HFFc6 (cell line): ENCODE data around the gene NOD1. TPM values are rescaled to one million over a fixed set of nuclear protein-coding genes. Genes with fewer than 3 reads are reported as not detected.

ENCODE experiments used
- DNase-seq: peaks from one replicate; pipeline ENCODE4 v3.0.0-alpha.2; 2018
- H3K27ac Mint-ChIP-seq: 2 replicates; pipeline ENCODE4 v1.8.0; 2020; ENCODE audit warnings: mild to moderate bottlenecking, mixed read lengths
- H3K27me3 Mint-ChIP-seq: 2 replicates; pipeline ENCODE4 v1.8.0; 2021; ENCODE audit warnings: mild to moderate bottlenecking, moderate library complexity, mixed read lengths; ENCODE audit not compliant: insufficient read depth
- H3K36me3 Mint-ChIP-seq: 2 replicates; pipeline ENCODE4 v1.8.0; 2021; ENCODE audit warnings: low read depth, mixed read lengths
- H3K4me1 Mint-ChIP-seq: 2 replicates; pipeline ENCODE4 v1.8.0; 2020; ENCODE audit warnings: low read depth, mixed read lengths
- H3K4me3 Mint-ChIP-seq: 2 replicates; pipeline ENCODE4 v1.8.0; 2020; ENCODE audit warnings: mild to moderate bottlenecking, moderate library complexity, mixed read lengths
- H3K9me3 Mint-ChIP-seq: 2 replicates; pipeline ENCODE4 v1.8.0; 2020; ENCODE audit warnings: mild to moderate bottlenecking, mixed read lengths
- CTCF ChIP-seq: fragments of 200-600 bp; sonication (generic); IDR thresholded peaks from 2 replicates; pipeline ENCODE4 v1.5.0; 2021; ENCODE audit warnings: antibody characterized with exemption, mild to moderate bottlenecking
- total RNA-seq, 6 experiments: library from RNA; stranded (reverse); fragmentation: NEBNext Ultra II Directional; extraction: Animal tissue kit (Norgen Biotek cat#: 25700); gene quantifications; 2 replicates in 1 of 6; 3 replicates in 5 of 6; pipeline ENCODE4 v1.2.3, GENCODE V29; 2021

Gene NOD1
- total RNA-seq, 6 experiments from 2014 or later: 2.8 to 3.9 (median 3.0) TPM

- Mint-ChIP-seq H3K27me3 (peaks cover 4% of the 10 kb centered on the region; the same call in 1 of the 2 replicates), H3K9me3 (no peaks in the 10 kb centered on the region), H3K4me3 (no peak overlapping the region), H3K4me1 (peaks cover 84% of the 10 kb centered on the region), H3K27ac (no peak overlapping the region), H3K36me3 (peaks cover 12% of the 10 kb centered on the region)
- DNase-seq: no peak
- no peak for TF ChIP-seq CTCF
These were observed 4.7 kb downstream of the NOD1 start for GRCh38 chr7:30473903-30474302.

DNA sequence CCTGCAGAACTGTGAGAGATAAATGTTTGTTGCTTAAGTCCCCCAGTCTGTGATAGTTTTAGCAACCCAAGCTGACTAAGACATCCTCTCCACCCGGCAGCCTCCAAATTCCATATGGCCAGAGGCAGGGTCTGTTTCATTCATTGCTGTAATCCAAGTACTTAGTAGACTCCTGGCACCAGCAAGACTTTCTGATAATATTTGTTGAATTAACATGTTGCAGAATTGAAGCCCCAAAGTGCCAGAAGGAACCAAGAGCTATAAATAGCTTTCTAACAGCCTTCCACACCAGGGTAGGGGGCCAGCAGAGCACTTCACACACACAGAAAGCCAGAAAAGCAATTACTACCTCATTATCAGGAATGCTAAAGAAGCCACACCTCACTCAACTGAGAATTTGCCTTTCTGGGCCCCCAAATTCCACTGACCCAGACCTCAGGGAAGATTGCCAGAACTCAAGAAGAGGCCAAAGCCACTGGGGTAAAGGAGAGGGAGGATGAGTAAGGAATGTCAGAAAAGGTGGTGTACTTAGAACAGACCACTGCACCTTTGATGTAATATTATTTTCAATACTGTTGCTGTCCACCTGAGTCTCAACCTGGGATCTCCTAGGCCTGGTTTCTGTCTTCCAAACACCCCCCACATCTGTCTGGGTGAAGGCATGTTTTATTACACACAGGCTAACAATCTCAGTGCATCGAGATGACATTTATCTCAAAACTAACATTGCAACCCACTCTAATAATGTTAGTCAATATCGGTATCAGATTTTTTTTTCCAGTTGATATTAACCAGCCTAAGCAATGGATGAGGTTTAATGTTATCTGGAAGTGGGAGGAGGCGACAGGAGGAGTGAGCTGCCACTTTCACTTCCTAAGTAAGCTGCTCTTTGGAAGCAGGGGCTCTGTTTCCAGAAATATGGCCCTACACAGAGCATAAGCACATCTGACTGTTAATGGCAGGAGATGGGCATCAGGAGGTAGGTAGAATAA is 5.5 kb downstream of the NOD1 start:
- peak; percentile 35 for DNase-seq
- Mint-ChIP-seq H3K9me3 (no peaks in the 10 kb centered on the region), H3K36me3 (peaks cover 12% of the 10 kb centered on the region), H3K4me3 (peak overlapping the region; percentile 43; the same call in 1 of the 2 replicates), H3K4me1 (peaks cover 91% of the 10 kb centered on the region), H3K27me3 (peaks cover 4% of the 10 kb centered on the region; the same call in 1 of the 2 replicates), H3K27ac (peak overlapping the region; percentile 59)
- TF ChIP-seq CTCF: no peak

DNA sequence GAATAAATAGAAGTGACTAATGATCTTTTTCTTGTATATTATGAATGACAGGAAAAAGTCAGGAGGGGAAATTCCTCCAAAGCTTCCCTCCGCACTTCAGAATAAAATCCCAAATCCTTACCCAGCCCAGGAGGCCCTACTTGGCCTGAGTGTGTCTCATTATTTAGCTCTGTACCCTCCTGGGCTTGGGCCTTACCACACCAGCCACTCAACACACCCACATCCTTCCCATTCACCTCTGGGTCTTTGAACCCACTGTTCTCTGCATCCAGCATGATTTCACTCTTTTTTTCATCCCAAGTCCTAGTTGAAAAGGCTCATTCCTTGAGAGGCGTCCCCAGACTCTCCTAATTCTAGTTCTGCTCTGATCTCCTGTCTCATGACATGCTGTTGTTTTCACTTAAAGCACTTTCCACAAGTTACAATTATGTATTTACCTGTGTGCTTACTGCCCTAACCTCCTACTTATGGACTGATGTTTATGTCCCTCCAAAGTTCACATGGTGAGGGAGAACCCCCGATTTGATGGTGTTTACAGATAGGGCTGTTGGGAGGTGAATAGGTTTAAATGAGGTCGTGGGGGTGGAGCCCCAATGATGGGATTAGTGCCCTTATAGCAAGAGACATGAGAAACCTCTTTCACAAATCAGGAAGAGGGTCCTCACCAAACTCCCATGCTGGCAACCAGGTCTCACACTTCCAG is 6.4 kb downstream of the NOD1 start:
- no peak for TF ChIP-seq CTCF
- peaks cover 12% of the 10 kb centered on the region for H3K36me3 Mint-ChIP-seq
- peak overlapping the region; percentile 59 for H3K27ac Mint-ChIP-seq
- peaks cover 87% of the 10 kb centered on the region for H3K4me1 Mint-ChIP-seq
- H3K9me3 Mint-ChIP-seq: no peaks in the 10 kb centered on the region
- H3K4me3 Mint-ChIP-seq: peak overlapping the region; percentile 43; the same call in 1 of the 2 replicates
- no peak for DNase-seq
- peaks cover 4% of the 10 kb centered on the region; the same call in 1 of the 2 replicates for H3K27me3 Mint-ChIP-seq

DNA sequence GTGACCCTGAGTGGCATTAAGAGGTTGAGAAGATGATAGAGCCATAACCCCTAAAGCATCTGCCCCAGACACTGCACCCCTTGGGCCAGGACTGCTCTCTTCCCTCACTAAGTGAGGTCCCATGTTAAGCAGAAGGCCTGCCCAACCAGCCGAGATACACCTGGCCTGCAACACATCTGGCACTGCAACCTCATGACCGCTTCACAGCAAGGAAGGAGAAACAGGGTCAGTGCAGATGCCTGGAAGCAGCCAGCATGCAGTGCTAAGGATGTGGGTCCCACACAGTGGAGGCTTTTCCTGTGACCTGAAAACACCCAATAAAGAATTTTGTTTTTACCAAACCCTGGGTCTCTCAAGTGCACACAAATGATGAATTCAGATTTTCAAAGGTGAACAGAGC is 7.4 kb downstream of the NOD1 start:
- H3K9me3 Mint-ChIP-seq: no peaks in the 10 kb centered on the region
- H3K27me3 Mint-ChIP-seq: peaks cover 2% of the 10 kb centered on the region
- peak overlapping the region; percentile 23; the same call in 1 of the 2 replicates for H3K4me3 Mint-ChIP-seq
- peaks cover 9% of the 10 kb centered on the region for H3K36me3 Mint-ChIP-seq
- peaks cover 84% of the 10 kb centered on the region for H3K4me1 Mint-ChIP-seq
- DNase-seq: no peak
- peak overlapping the region; percentile 90 for H3K27ac Mint-ChIP-seq
- TF ChIP-seq CTCF: no peak

DNA sequence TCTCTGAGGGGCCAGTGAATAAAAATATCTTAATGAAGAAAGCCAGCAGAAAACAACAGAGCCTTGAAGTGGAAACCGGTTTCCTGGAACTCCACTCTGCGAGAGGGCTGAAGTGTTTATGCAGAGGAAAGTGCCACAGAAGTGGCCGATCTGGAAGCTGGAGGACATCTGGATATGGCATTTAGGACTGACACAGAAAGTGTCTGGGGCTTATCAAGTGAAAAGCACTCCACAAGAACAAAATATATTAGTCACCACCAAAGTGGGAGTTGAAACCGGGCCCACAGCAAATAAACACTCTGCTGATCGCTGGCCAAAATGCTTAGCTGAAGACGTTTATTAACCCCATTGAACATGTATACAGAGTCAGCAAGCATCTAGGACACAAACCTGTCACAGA is 7.8 kb downstream of the NOD1 start:
- Mint-ChIP-seq H3K4me3 (peak overlapping the region; percentile 23), H3K9me3 (no peaks in the 10 kb centered on the region), H3K36me3 (peaks cover 5% of the 10 kb centered on the region), H3K27ac (peak overlapping the region; percentile 90), H3K4me1 (peaks cover 84% of the 10 kb centered on the region), H3K27me3 (peaks cover 2% of the 10 kb centered on the region)
- no peak for TF ChIP-seq CTCF
- DNase-seq: peak; percentile 42
